Suppressor macrophage treated with lipopolysaccharide for 1 hour (primary cell): ENCODE measurements around the gene P2RX3.

Source experiments
- DNase-seq, 3 donors: peaks; one replicate each; pipeline ENCODE4 v3.0.0-alpha.2; 2020 to 2022

P2RX3 gene

GRCh38 chr11:57310091-57310490 is 28.1 kb upstream of the P2RX3 start:
- no peak for DNase-seq

- peak in 1 of 3 donors; percentile 24 for DNase-seq
Measured at GRCh38 chr11:57310630-57311086, 27.5 kb upstream of the P2RX3 start.

GRCh38 chr11:57311109-57311936 is 26.8 kb upstream of the P2RX3 start:
- DNase-seq = peak; percentile 81 to 94 (median 88)

- DNase-seq = no peak
Measured at GRCh38 chr11:57312511-57313021, 25.6 kb upstream of the P2RX3 start.

- no peak for DNase-seq
Measured at GRCh38 chr11:57313071-57313787, 24.9 kb upstream of the P2RX3 start.

- no peak for DNase-seq
Measured at GRCh38 chr11:57313788-57314135, 24.4 kb upstream of the P2RX3 start.

GRCh38 chr11:57314221-57314973 is 23.8 kb upstream of the P2RX3 start:
- no peak for DNase-seq

- DNase-seq = peak in 1 of 3 donors; percentile 27
Measured at GRCh38 chr11:57315491-57315890, 22.7 kb upstream of the P2RX3 start.

- DNase-seq = no peak
Measured at GRCh38 chr11:57316017-57316416, 22.1 kb upstream of the P2RX3 start.

GRCh38 chr11:57318178-57318577 is 20.0 kb upstream of the P2RX3 start:
- DNase-seq = no peak

- DNase-seq = no peak
Measured at GRCh38 chr11:57320067-57320718, 18.0 kb upstream of the P2RX3 start.

GRCh38 chr11:57320719-57321387 is 17.3 kb upstream of the P2RX3 start:
- no peak for DNase-seq

GRCh38 chr11:57321388-57322255 is 16.5 kb upstream of the P2RX3 start:
- DNase-seq = no peak

- DNase-seq = peak; percentile 37 to 69 (median 53)
Measured at GRCh38 chr11:57322256-57323166, 15.6 kb upstream of the P2RX3 start.

- DNase-seq = no peak
Measured at GRCh38 chr11:57323167-57323854, 14.8 kb upstream of the P2RX3 start.

GRCh38 chr11:57323855-57324153 is 14.3 kb upstream of the P2RX3 start:
- DNase-seq = no peak

- peak in 1 of 3 donors; percentile 26 for DNase-seq
Measured at GRCh38 chr11:57324154-57324885, 13.8 kb upstream of the P2RX3 start.

GRCh38 chr11:57324886-57325734 is 13.0 kb upstream of the P2RX3 start, which contains the start of gene TNKS1BP1:
TNKS1BP1 (minus strand) TSS chr11:57324952; CDS start chr11:57321885, 3,067 bp downstream.
- peak; percentile 93 to 96 (median 96) for DNase-seq
